Prostate gland (tissue), 2 donors: ENCODE data around the gene R3HDM4.

Source experiments
- CTCF ChIP-seq, 4 experiments: fragments of 200-600 bp in 2 of 4; fragments of 450-650 bp in 2 of 4; sonication (generic) in 2 of 4; IDR thresholded peaks; 1 replicate in 3 of 4; 2 replicates in 1 of 4; pipeline ENCODE4 v1.5.1; 2016 to 2019; ENCODE audit warnings: antibody characterized with exemption in 4 of 4, mild to moderate bottlenecking in 2 of 4, moderate library complexity in 2 of 4
- POLR2A ChIP-seq: fragments of 450-650 bp; IDR thresholded peaks from one replicate; pipeline ENCODE4 v1.6.1; 2016; ENCODE audit warnings: antibody characterized with exemption, mild to moderate bottlenecking

GRCh38 chr19:873561-874041, 39.4 kb downstream of the R3HDM4 start:
- TF ChIP-seq CTCF (IDR thresholded peaks at IDR 0.05) (no peak), POLR2A (no peak)
